IMR-90 (cell line): Measurements from ENCODE around the gene KLHDC7B. TPM values are rescaled to one million over a fixed set of nuclear protein-coding genes. Genes with fewer than 3 reads are reported as not detected.

Experiments used
- ATAC-seq: fragments of 200-7000 bp; cut with Tn5 transposase; 2 replicates; pipeline ENCODE4 v1.9.1; 2020; ENCODE audit warnings: low read depth, mild to moderate bottlenecking, moderate library complexity
- BruUV-seq: library from RNA; stranded (reverse); fragments of 400-500 nt; replicated peaks from 2 replicates; lab custom pipeline; 2021; lab: Mats Ljungman, UMichigan
- CTCF ChIA-PET: fragments of 300-600 bp; formaldehyde crosslinking; extraction: SDS; loops from one replicate; lab custom pipeline; 2021; ENCODE audit warnings: antibody characterized with exemption; lab: Yijun Ruan, JAX
- POLR2A ChIA-PET: fragments of 300-600 bp; sonication (Branson Sonifier 250); formaldehyde crosslinking; loops from one replicate; lab custom pipeline; 2022; ENCODE audit warnings: antibody characterized with exemption; ENCODE audit not compliant: unreplicated experiment; lab: Charles Lee
- DNase-seq: peaks from one replicate; pipeline ENCODE4 v3.0.0; 2013
- H2AFZ ChIP-seq: replicated peaks from 2 replicates; pipeline ENCODE3; 2013; ENCODE audit warnings: low read length, mild to moderate bottlenecking; ENCODE audit not compliant: poor library complexity
- H2AK5ac ChIP-seq: 2 replicates; pipeline ENCODE4 v1.6.1; 2013; ENCODE audit warnings: low read depth, low read length, inconsistent platforms
- H2AK9ac ChIP-seq: replicated peaks from 2 replicates; pipeline ENCODE3; 2013; ENCODE audit warnings: mild to moderate bottlenecking, low read depth, low read length, moderate library complexity; ENCODE audit not compliant: poor library complexity
- H2BK120ac ChIP-seq: 2 replicates; pipeline ENCODE4 v1.6.1; 2013; ENCODE audit warnings: low read depth, low read length, inconsistent platforms
- H2BK15ac ChIP-seq: 3 replicates; pipeline ENCODE4 v1.6.1; 2013; ENCODE audit warnings: low read depth, low read length, inconsistent platforms
- H2BK20ac ChIP-seq: 2 replicates; pipeline ENCODE4 v1.6.1; 2013; ENCODE audit warnings: low read depth, mild to moderate bottlenecking, inconsistent platforms, low read length, moderate library complexity
- H2BK5ac ChIP-seq: 2 replicates; pipeline ENCODE4 v1.6.1; 2013; ENCODE audit warnings: mild to moderate bottlenecking, low read depth, low read length, inconsistent platforms; ENCODE audit not compliant: poor library complexity, severe bottlenecking
- H3K14ac ChIP-seq: replicated peaks from 2 replicates; pipeline ENCODE4 v1.6.1; 2013; ENCODE audit warnings: low read depth, low read length, inconsistent platforms
- H3K18ac ChIP-seq: 2 replicates; pipeline ENCODE4 v1.6.1; 2013; ENCODE audit warnings: low read depth, low read length, control low read depth
- H3K23ac ChIP-seq: 2 replicates; pipeline ENCODE4 v1.6.1; 2013; ENCODE audit warnings: low read depth, low read length, inconsistent platforms
- H3K27ac ChIP-seq: 2 replicates; pipeline ENCODE4 v1.5.1; 2013; ENCODE audit warnings: mild to moderate bottlenecking, control low read depth, low read length; ENCODE audit not compliant: insufficient read depth
- H3K27me3 ChIP-seq: 2 replicates; pipeline ENCODE4 v1.6.1; 2013; ENCODE audit warnings: low read length; ENCODE audit not compliant: control insufficient read depth, insufficient read depth
- H3K36me3 ChIP-seq: 2 replicates; pipeline ENCODE4 v1.6.1; 2013; ENCODE audit warnings: low read length, mixed read lengths; ENCODE audit not compliant: control insufficient read depth, insufficient read depth
- H3K4ac ChIP-seq: 2 replicates; pipeline ENCODE4 v1.6.1; 2013; ENCODE audit warnings: low read depth, low read length, inconsistent platforms
- H3K4me1 ChIP-seq: 2 replicates; pipeline ENCODE4 v1.6.1; 2013; ENCODE audit warnings: low read length, mixed read lengths; ENCODE audit not compliant: control insufficient read depth, insufficient read depth
- H3K4me2 ChIP-seq: 2 replicates; pipeline ENCODE4 v1.6.1; 2013; ENCODE audit warnings: low read depth, mild to moderate bottlenecking, control low read depth, low read length, moderate library complexity
- H3K4me3 ChIP-seq: 2 replicates; pipeline ENCODE4 v1.5.1; 2013; ENCODE audit warnings: low read depth, mild to moderate bottlenecking, control low read depth, low read length, moderate library complexity; ENCODE audit not compliant: insufficient read depth
- H3K56ac ChIP-seq: 2 replicates; pipeline ENCODE4 v1.6.1; 2013; ENCODE audit warnings: low read length, inconsistent platforms; ENCODE audit not compliant: insufficient read depth; ENCODE audit errors: extremely low read depth
- H3K79me1 ChIP-seq, 2 experiments: 2 replicates each; pipeline ENCODE4 v1.6.1; 2013; ENCODE audit warnings: low read length in 2 of 2, inconsistent platforms in 1 of 2, low read depth in 1 of 2
- H3K9ac ChIP-seq: 2 replicates; pipeline ENCODE4 v1.6.1; 2013; ENCODE audit warnings: low read depth, low read length, control low read depth
- H3K9me1 ChIP-seq: 2 replicates; pipeline ENCODE4 v1.6.1; 2013; ENCODE audit warnings: low read length, inconsistent platforms; ENCODE audit not compliant: insufficient read depth
- H3K9me3 ChIP-seq: 2 replicates; pipeline ENCODE4 v1.6.1; 2013; ENCODE audit warnings: low read length; ENCODE audit not compliant: control insufficient read depth, insufficient read depth
- H4K20me1 ChIP-seq: 2 replicates; pipeline ENCODE4 v1.6.1; 2013; ENCODE audit warnings: low read length, inconsistent platforms; ENCODE audit not compliant: insufficient read depth
- H4K5ac ChIP-seq: 2 replicates; pipeline ENCODE4 v1.6.1; 2013; ENCODE audit warnings: mild to moderate bottlenecking, low read depth, low read length, control low read depth
- H4K8ac ChIP-seq, 2 experiments: 2 replicates each; pipeline ENCODE4 v1.6.1; 2013; ENCODE audit warnings: low read depth in 2 of 2, low read length in 2 of 2, control low read depth in 1 of 2, inconsistent platforms in 1 of 2
- H4K91ac ChIP-seq: 2 replicates; pipeline ENCODE4 v1.6.1; 2013; ENCODE audit warnings: low read depth, low read length, inconsistent platforms; ENCODE audit not compliant: insufficient read depth
- ELK1 ChIP-seq: fragments of 150-350 bp; IDR thresholded peaks from 2 replicates; pipeline ENCODE4 v1.6.1; 2016; ENCODE audit warnings: low read depth, mild to moderate bottlenecking, low read length, moderate library complexity, borderline replicate concordance
- MAFK ChIP-seq: IDR thresholded peaks from 2 replicates; pipeline ENCODE4 v1.6.1; 2012; ENCODE audit warnings: low read depth, low read length, improper control_type of control experiment
- RAD21 ChIP-seq: IDR thresholded peaks from 2 replicates; pipeline ENCODE4 v1.6.1; 2012; ENCODE audit warnings: low read length, improper control_type of control experiment
- RCOR1 ChIP-seq: IDR thresholded peaks from 2 replicates; pipeline ENCODE4 v1.6.1; 2012; ENCODE audit warnings: mild to moderate bottlenecking, low read length, improper control_type of control experiment; ENCODE audit not compliant: insufficient replicate concordance
- SMC3 ChIP-seq: fragments of 150-350 bp; IDR thresholded peaks from 2 replicates; pipeline ENCODE4 v1.6.1; 2016; ENCODE audit warnings: low read depth, mild to moderate bottlenecking, antibody characterized with exemption, low read length, moderate library complexity
- WGBS, 2 experiments: methylation state at CpG; one replicate each; pipeline versions ENCODE4 v1.1.5 to v1.1.7; 2013; ENCODE audit warnings: missing lambda C conversion rate in 2 of 2; ENCODE audit not compliant: insufficient read length in 1 of 2; ENCODE audit errors: extremely low coverage in 2 of 2; 5-methylcytosine and 5-hydroxymethylcytosine counted together
- dilution Hi-C: fragments of 300-500 bp; cut with HindIII; formaldehyde crosslinking; loops from one replicate; pipeline ENCODE4 v1.14.3; 2018; ENCODE audit warnings: low sequenced_read_pairs; ENCODE audit not compliant: unreplicated experiment
- in situ Hi-C: fragments of 300-500 bp; cut with MboI; formaldehyde crosslinking; loops from 3 replicates; pipeline ENCODE4 v1.14.3; 2019; ENCODE audit warnings: low sequenced_read_pairs, inconsistent platforms, mixed read lengths
- intact Hi-C: fragments of 100-400 bp; cut with micrococcal nuclease; formaldehyde crosslinking; loops from 2 replicates; pipeline ENCODE4 v1.10.0; 2022
- polyA plus RNA-seq, 3 experiments: library from polyadenylated mRNA; depleted of rRNA; stranded (reverse); fragments of >200 nt; gene quantifications; 2 replicates each; pipeline ENCODE4 v1.2.3, GENCODE V29; 2012; ENCODE audit warnings: low replicate concordance in 1 of 3
- total RNA-seq: library from RNA; depleted of rRNA; stranded (reverse); fragments of >200 nt; gene quantifications from 2 replicates; pipeline ENCODE4 v1.2.3, GENCODE V29; 2012
- TF ChIP-seq, protein P1 (sequence below): fragments of 150-350 bp; IDR thresholded peaks from 2 replicates; pipeline ENCODE4 v1.6.1; 2017; ENCODE audit warnings: mild to moderate bottlenecking, antibody characterized with exemption, low read length, low read depth

The KLHDC7B gene
- total and polyA plus RNA-seq, 2 of the 4 experiments (the other 2 are of a cell fraction) = 0.05 TPM; not detected in 1

- no peaks in the 10 kb centered on the region for H3K9me1 ChIP-seq
- ATAC-seq = no peak
- no peak overlapping the region for H2BK5ac ChIP-seq
- H2AFZ ChIP-seq = peak overlapping the region; percentile 14
- no peak overlapping the region for H3K56ac ChIP-seq
- no peak overlapping the region for H3K9ac ChIP-seq
- no peak overlapping the region for H4K5ac ChIP-seq
- dilution Hi-C loops (no loop called here), intact Hi-C loops (no loop called here), in situ Hi-C loops (no loop called here)
- H3K14ac ChIP-seq = no peak overlapping the region
- H3K4me2 ChIP-seq = no peak overlapping the region
- H3K36me3 ChIP-seq = no peaks in the 10 kb centered on the region
- H2BK120ac ChIP-seq = no peak overlapping the region
- H3K23ac ChIP-seq = no peak overlapping the region
- BruUV-seq = no TSS peak
- H3K4me3 ChIP-seq = no peak overlapping the region
- H2AK9ac ChIP-seq = no peak overlapping the region
- H4K20me1 ChIP-seq = no peaks in the 10 kb centered on the region
- H3K27me3 ChIP-seq = peaks cover 76% of the 10 kb centered on the region
- no peak overlapping the region for H3K18ac ChIP-seq
- no peak overlapping the region for H2BK20ac ChIP-seq
- H2AK5ac ChIP-seq = no peak overlapping the region
- H3K27ac ChIP-seq = no peak overlapping the region
- TF ChIP-seq RAD21 (no peak), SMC3 (no peak), MAFK (no peak), RCOR1 (no peak), ELK1 (no peak)
- TF ChIP-seq, protein P1, sequence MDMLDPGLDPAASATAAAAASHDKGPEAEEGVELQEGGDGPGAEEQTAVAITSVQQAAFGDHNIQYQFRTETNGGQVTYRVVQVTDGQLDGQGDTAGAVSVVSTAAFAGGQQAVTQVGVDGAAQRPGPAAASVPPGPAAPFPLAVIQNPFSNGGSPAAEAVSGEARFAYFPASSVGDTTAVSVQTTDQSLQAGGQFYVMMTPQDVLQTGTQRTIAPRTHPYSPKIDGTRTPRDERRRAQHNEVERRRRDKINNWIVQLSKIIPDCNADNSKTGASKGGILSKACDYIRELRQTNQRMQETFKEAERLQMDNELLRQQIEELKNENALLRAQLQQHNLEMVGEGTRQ = no peak
- no peak overlapping the region for H4K91ac ChIP-seq
- H3K9me3 ChIP-seq = no peaks in the 10 kb centered on the region
- no peaks in the 10 kb centered on the region for H3K79me1 ChIP-seq
- no peaks in the 10 kb centered on the region; the same call in 1 of the 2 replicates for H3K4me1 ChIP-seq
- POLR2A ChIA-PET = no interaction called here
- WGBS, 2 experiments = 16% methylated on average over 11 of the region's 56 CpGs; no CpG with 5 or more reads in 1 of the 2 experiments
- H2BK15ac ChIP-seq = no peak overlapping the region
- no peak for DNase-seq
- CTCF ChIA-PET = interaction anchor here (0.9 kb wide), 1 partner anchor 23 kb away, joined by 3 read pairs; the partner anchor contains the start of gene SCO2
- no peak overlapping the region for H3K4ac ChIP-seq
- no peak overlapping the region for H4K8ac ChIP-seq
These were observed 2.6 kb downstream of the KLHDC7B start for GRCh38 chr22:50548040-50548920.
